ENCODE data around the gene CYBA. TPM values are rescaled to one million over a fixed set of nuclear protein-coding genes. Genes with fewer than 3 reads are reported as not detected.

The CYBA gene
- total and polyA plus RNA-seq, 2 of the 13 experiments (the other 11 are each of a cell fraction or from before 2014, with no cell fraction given) = 196 to 250 TPM

DNA sequence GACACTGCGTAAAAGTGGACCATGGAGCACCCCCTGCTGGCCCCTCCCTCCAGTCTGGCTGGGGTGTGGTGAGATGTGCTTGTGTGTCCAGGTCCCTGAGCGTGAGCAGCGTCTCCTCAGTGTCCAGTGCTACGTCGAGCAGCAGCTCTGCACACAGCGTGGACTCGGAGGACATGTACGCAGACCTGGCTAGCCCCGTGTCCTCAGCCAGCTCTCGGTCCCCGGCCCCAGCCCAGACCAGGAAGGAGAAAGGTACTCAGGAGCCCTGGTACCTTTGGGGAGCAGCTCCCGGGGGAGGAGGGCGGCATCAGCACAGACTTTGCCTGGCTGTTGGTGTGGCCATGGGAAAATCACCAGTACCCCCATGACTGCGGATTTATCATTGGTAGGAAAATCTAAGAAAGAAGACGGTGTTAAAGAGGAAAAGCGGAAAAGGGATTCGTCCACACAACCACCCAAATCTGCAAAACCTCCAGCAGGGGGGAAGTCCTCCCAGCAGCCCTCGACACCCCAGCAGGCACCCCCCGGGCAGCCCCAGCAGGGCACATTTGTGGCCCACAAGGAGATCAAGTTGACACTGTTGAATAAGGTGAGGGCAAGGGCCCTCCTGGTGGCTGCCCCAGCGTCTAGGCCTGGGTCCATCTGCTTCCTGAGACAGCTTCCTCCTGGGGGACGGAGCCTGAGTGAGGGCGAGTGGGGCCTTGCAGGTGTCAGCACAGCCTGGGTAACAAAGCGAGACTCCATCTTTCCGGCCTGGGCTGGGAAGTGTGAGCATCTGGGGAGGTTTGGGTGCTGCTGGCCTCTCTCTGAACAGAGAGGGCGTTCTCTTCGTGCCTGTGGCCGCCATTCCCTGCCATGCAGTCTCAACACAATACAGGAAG, 23.1 kb downstream of the CYBA start:
- Histone ChIP-seq H3K4me2 (ENCODE audit: low read depth, low read length) (no peak overlapping the region), H3K27me3 (ENCODE audit: control insufficient read depth in 1 of 2, insufficient read depth in 2 of 2, low read length in 2 of 2) (no peaks in the 10 kb centered on the region), H2AFZ (ENCODE audit: low read length) (no peak overlapping the region), H3K27ac (ENCODE audit: extremely low read length, insufficient read depth, low read length) (no peak overlapping the region), H3K9me3 (ENCODE audit: low read length) (no peaks in the 10 kb centered on the region), H3K4me1 (ENCODE audit: insufficient read depth, low read length) (no peaks in the 10 kb centered on the region), H3K9ac (ENCODE audit: insufficient read depth, low read depth, low read length) (no peak overlapping the region), H3K79me2 (ENCODE audit: insufficient read depth, low read length) (no peaks in the 10 kb centered on the region), H3K36me3 (replicated peaks in 1 of 2; ENCODE audit: control insufficient read depth in 1 of 2, insufficient read depth in 2 of 2, low read length in 2 of 2) (peaks cover 50 to 91% of the 10 kb centered on the region in 2 experiments), H3K4me3 (replicated peaks in 1 of 3; ENCODE audit: insufficient read depth in 1 of 3, low read depth in 2 of 3, low read length in 3 of 3) (no peak overlapping the region), H4K20me1 (ENCODE audit: insufficient read depth, low read length) (peaks cover 3% of the 10 kb centered on the region; the same call in 1 of the 2 replicates)
- intact Hi-C loops (cut with micrococcal nuclease; ENCODE audit: unreplicated experiment) = no loop called here
- no TSS peak for BruUV-seq (replicated peaks)
- TF ChIP-seq, protein P1, sequence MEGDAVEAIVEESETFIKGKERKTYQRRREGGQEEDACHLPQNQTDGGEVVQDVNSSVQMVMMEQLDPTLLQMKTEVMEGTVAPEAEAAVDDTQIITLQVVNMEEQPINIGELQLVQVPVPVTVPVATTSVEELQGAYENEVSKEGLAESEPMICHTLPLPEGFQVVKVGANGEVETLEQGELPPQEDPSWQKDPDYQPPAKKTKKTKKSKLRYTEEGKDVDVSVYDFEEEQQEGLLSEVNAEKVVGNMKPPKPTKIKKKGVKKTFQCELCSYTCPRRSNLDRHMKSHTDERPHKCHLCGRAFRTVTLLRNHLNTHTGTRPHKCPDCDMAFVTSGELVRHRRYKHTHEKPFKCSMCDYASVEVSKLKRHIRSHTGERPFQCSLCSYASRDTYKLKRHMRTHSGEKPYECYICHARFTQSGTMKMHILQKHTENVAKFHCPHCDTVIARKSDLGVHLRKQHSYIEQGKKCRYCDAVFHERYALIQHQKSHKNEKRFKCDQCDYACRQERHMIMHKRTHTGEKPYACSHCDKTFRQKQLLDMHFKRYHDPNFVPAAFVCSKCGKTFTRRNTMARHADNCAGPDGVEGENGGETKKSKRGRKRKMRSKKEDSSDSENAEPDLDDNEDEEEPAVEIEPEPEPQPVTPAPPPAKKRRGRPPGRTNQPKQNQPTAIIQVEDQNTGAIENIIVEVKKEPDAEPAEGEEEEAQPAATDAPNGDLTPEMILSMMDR (CRISPR knock-in tag; IDR thresholded peaks at IDR 0.05) = 0 out of 2 replicates have a peak, but pooled peaks have one; percentile 7
- TF ChIP-seq, protein P2, sequence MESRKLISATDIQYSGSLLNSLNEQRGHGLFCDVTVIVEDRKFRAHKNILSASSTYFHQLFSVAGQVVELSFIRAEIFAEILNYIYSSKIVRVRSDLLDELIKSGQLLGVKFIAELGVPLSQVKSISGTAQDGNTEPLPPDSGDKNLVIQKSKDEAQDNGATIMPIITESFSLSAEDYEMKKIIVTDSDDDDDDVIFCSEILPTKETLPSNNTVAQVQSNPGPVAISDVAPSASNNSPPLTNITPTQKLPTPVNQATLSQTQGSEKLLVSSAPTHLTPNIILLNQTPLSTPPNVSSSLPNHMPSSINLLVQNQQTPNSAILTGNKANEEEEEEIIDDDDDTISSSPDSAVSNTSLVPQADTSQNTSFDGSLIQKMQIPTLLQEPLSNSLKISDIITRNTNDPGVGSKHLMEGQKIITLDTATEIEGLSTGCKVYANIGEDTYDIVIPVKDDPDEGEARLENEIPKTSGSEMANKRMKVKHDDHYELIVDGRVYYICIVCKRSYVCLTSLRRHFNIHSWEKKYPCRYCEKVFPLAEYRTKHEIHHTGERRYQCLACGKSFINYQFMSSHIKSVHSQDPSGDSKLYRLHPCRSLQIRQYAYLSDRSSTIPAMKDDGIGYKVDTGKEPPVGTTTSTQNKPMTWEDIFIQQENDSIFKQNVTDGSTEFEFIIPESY (CRISPR knock-in tag; IDR thresholded peaks at IDR 0.05) = no peak
- TF ChIP-seq, protein P3, sequence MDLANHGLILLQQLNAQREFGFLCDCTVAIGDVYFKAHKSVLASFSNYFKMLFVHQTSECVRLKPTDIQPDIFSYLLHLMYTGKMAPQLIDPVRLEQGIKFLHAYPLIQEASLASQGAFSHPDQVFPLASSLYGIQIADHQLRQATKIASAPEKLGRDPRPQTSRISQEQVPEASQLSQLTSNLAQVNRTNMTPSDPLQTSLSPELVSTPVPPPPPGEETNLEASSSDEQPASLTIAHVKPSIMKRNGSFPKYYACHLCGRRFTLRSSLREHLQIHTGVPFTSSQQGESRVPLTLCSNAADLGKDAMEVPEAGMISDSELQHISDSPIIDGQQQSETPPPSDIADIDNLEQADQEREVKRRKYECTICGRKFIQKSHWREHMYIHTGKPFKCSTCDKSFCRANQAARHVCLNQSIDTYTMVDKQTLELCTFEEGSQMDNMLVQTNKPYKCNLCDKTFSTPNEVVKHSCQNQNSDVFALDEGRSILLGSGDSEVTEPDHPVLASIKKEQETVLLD (CRISPR knock-in tag; IDR thresholded peaks at IDR 0.05; ENCODE audit: low read depth) = no peak
- TF ChIP-seq ZFP1 (CRISPR knock-in tag; IDR thresholded peaks at IDR 0.05) = no peak
- peak; percentile 28 for TF ChIP-seq AGO2 (optimal IDR thresholded peaks at IDR 0.05; ENCODE audit: low read depth, low read length)
- peak; percentile 32; the same call in 1 of the 2 replicates for TF ChIP-seq ZFY (CRISPR knock-in tag; IDR thresholded peaks at IDR 0.05)
- no peak for TF ChIP-seq ZNF160 (CRISPR knock-in tag; IDR thresholded peaks at IDR 0.05)
- no peak for TF ChIP-seq SCMH1 (CRISPR knock-in tag; IDR thresholded peaks at IDR 0.05; ENCODE audit: borderline replicate concordance)
- no peak for FAIRE-seq
- DNase-seq (ENCODE audit: low spot score) = no peak
- WGBS (ENCODE audit: low lambda C conversion rate) = 97% methylated on average over 19 of the region's 27 CpGs
- ATAC-seq = no peak
- POLR2A ChIA-PET = no interaction called here
- CTCF ChIA-PET (ENCODE audit: low intra/inter-chr PET ratio, low total read pairs) = no interaction called here
- in situ Hi-C loops (cut with HindIII; ENCODE audit: extremely low pct_ligation_motif_present, low pct_unique_long_range_greater_than_20kb) = no loop called here
